Body of pancreas (tissue), 4 donors: ENCODE results near the gene KCNIP4.

Experiments used
- POLR2A ChIP-seq, 3 donors: fragments of 450-650 bp; IDR thresholded peaks; one replicate each; pipeline ENCODE4 v1.6.1; 2016; ENCODE audit warnings: antibody characterized with exemption in 3 of 3, mild to moderate bottlenecking in 2 of 3
- TF ChIP-seq, protein P1 (sequence below), 7 experiments: fragments of 450-650 bp in 4 of 7; fragments of 200-600 bp in 3 of 7; sonication (generic) in 3 of 7; IDR thresholded peaks; one replicate each; pipeline ENCODE4 v1.5.1; 2016 to 2019; ENCODE audit warnings: antibody characterized with exemption in 7 of 7

DNA sequence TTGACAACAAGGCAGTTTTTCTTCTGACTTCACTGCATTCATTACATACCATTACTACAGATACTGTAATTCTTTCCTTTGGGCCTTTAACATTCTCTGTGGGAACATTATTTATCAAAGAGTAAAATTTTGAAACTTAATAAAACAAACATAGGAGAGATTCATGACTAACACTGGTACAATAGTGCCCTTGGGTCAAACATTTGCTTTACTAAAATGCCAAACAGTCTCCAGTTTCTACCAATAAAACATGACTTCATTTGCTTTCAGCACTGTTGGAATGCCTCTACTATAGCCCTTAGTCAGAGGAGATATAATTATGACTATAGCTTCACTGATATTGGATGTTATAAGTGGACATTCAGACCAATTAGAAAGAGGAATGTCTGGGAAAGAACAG lies 766.9 kb downstream of the KCNIP4 start:
- TF ChIP-seq, protein P1, sequence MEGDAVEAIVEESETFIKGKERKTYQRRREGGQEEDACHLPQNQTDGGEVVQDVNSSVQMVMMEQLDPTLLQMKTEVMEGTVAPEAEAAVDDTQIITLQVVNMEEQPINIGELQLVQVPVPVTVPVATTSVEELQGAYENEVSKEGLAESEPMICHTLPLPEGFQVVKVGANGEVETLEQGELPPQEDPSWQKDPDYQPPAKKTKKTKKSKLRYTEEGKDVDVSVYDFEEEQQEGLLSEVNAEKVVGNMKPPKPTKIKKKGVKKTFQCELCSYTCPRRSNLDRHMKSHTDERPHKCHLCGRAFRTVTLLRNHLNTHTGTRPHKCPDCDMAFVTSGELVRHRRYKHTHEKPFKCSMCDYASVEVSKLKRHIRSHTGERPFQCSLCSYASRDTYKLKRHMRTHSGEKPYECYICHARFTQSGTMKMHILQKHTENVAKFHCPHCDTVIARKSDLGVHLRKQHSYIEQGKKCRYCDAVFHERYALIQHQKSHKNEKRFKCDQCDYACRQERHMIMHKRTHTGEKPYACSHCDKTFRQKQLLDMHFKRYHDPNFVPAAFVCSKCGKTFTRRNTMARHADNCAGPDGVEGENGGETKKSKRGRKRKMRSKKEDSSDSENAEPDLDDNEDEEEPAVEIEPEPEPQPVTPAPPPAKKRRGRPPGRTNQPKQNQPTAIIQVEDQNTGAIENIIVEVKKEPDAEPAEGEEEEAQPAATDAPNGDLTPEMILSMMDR (IDR thresholded peaks at IDR 0.05): no peak
- no peak for TF ChIP-seq POLR2A (IDR thresholded peaks at IDR 0.05)
